Stimulated activated naive CD4-positive, alpha-beta T cell (primary cell): ENCODE measurements around the gene BTBD9.
A peak's percentile ranks its signal among the peaks of the same experiment; 100 is the strongest.

Experiments
- DNase-seq, 6 experiments: peaks; one replicate each; lab custom pipeline; 2025; lab: John Stamatoyannopoulos, UW

Gene BTBD9

DNA sequence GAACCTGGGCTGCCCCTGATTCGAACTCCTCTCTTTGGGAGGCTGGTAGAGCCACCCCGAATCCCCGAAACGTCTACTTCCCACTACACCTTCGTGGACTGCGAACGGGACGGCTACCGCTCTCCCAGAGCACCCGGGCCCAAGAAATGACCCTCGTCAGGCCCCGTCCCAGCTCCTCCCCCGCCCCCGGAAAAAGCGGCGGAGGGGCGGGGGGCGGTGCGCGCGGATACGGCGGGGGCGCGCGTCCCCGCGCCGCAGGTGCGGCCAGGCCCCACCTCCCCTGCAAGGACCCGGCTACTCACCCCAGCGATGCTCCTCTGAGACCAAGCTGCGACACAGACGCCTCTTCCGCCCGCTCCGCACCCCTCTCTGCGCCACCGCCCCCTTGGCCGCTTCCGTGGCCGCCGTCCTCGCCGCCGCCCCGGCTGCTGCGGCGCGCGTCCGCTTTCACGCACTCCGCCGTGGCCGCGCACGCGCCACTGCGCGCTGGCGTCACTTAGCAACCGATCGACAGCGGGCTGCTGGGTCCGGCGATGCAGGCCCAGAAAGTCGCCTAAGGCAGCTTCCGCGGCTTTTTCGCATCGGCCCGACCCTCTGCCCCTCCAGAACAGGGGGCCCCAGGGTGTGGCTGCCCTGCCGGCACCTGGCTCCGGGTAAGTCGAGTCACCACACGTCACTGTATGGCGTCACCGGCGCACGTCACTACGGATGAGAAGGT is at the start of gene BTBD9:
Gene BTBD9 (minus strand): TSS at position 432 of the 718 bp plus-strand sequence.
- DNase-seq = peak; percentile 72 to 91 (median 82)

DNA sequence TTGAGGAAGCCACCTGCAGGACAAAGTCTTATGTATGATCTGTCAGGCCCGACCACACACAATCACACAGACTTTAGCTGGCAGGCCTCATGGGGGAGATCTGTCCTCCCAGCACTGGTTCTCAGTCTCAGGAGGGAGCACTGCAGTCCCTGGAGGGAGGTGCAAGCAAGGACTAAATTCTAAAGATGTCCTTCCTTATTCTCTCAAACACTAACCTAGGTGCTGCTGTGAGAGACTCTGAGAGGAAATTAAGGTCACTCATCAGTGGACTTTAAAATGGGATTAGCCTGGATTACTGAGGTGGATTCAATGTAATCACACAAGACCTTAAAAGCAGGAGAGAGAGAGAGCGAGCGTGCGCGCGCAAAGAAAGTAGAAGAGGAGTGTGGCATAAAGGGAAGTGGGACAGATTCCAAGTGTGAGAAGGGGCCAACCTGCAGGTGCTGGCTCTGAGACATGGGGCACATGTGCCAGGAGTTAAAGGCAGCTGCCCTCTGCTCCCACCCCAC is 48.9 kb upstream of the BTBD9 start:
- no peak for DNase-seq

DNA sequence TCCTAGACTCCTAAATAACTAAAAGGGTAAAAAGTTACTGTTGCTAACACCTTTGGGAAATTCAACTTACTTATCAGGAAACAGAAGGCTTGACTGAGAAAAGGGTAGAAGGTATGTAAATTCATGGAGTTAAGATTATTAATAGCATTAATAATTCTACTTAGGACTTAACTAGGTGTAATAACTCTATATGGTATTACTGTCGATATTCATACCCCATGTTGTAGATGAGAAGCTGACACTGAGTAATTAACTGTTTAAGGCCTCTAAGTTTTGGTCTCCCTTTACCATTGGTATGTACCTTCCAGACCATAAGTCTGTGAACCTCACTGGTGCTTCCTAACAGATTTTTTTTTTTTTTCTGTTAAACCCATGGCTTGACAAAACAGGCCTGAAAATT is 47.8 kb upstream of the BTBD9 start:
- DNase-seq = no peak

DNA sequence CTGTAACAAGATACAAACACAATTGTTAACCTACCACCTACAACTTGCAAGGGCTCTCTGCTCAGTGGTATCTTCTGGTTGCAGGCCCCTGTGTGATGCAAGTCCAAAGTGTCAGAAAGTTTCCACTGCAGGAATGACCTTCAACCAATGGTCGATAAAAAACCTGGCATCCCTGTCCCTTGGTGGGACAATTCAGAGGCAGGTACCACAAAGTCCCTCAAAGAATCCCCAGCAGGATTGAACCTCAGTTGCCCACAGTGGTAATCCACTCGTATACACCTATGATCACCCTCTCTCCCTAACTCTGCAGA is 47.3 kb upstream of the BTBD9 start:
- DNase-seq = no peak

DNA sequence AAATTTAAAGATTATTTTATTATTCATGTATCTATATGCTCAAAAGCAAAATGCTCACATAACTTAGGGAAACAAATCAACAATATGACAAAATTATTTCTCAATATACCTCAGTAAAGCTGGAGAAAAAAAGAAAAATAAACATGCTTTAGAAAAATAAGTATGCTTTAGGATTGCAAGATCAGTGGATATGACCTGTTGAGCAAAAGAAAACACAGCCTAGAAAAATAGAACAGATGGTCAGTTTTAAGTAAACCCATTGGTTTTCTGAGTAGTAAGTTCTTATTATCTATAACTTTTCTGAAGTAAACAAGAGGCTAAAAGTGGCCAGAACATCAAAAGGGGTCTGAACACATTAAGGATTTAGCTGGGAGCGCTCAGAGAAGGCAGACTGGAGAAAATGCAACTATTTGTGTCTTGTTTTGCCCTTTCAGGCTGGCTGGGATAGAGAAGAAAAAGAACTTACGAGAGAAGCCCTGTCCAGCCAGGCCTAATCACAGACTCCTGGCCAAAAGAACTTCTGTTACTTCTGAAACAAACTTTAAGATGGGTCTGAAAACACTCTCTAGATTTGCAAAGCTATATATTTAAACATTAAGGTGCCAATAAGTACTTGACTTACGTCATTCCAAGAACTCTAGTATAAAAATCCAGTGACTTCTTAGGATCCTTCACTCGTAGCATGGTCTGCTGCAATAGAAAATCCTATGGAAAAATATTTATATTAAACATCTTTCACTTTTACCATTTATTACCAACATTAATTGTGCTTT is 46.7 kb upstream of the BTBD9 start:
- no peak for DNase-seq

DNA sequence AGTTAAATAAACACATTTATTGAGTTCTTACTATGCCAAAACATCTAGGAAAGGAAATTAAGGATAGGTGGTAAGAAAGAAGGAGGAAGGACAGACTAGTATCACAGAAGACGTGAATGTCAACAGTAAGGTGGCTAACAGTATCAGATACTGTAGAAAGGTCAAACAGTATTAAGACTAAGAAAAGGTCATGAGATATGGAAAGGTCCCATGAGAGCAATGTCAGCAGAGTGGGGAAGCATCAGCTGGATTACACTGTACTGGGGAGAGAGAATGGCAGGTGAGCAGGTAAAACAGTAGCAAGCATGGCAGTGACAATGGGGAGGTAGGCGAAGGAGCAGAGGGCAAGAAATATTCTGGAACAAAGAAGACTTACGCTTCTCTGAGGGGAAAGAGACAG is 45.2 kb upstream of the BTBD9 start:
- no peak for DNase-seq

DNA sequence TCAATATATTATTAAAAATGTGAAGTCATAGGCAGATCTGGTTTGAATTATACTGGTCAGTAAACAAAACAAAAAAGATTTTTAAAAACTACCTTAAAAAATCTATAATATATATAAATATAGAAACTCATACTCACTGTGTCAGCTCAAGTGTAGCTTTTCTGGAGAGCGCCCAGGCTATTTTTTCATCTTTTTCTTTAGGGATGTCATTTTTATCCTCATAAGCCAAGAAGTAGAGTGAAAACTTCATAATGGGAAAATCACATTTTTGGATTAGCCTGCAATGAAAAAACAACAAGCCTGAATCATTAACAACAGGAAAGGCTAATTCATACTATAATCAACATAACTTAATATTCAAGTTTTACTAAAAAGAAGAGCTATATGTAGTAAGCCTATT is 44.5 kb upstream of the BTBD9 start:
- no peak for DNase-seq

DNA sequence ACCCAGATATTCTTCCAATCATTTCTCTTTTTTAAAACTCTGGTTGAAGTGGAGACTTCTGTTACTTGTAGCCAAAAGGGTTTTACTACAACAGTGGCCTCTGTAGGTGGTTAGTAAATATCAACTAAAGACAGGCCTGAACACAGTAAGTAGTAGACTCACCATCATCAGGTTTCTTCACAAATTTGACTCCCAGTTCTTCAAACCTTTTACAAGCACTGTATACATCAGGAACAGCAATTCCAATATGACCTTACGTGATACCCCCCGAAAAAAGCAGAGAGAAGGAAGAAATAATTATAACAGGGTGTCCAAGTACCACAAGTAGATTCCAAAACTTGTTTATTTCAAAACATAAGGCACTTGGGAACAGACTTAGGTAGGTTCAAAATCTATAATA is 42.1 kb upstream of the BTBD9 start:
- DNase-seq = no peak

DNA sequence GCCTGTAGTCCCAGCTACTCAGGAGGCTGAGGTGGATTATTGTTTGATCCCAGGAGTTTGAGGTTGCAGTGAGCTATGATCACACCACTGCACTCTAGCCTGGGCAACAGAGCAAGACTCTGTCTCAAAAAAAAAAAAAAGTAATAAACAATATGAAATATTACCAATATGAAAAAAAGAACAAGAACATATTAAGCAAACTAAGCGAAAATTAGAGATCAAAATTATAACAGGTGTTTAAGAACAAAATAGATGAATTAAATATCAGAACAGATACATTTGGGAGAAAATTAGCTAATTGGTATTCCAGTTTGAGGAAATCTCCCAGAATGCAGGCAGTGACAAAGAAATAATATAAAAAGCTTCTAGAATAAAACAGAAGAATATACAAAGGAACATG is 39.9 kb upstream of the BTBD9 start:
- no peak for DNase-seq

DNA sequence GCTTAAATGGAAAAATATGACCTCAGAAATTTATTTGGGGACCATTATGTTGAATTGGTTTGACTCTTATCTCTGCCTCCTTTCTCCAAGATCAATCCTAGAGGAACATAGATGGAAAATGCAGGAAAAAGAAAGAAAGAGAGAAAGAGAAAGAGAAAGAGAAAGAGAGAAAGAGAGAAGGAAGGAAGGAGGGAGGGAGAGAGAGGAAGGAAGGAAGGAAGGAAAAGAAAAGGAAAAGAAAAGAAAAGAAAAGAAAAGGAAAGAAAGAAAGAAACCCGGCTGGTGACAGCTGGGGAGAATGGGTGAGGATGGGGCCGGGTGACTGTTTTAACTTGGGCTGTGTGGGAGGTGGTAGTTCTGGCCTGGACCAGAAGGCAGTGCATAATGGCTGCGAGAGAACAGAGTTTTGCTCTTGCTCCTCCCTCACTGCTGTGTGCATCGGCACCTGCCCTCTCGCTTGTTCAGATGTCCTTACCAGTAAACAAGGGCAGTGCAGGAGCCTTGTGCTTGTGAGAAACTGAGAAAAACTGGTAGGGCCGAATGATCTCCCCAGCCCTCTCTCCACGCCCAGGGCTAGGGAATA is 38.5 kb upstream of the BTBD9 start:
- no peak for DNase-seq

DNA sequence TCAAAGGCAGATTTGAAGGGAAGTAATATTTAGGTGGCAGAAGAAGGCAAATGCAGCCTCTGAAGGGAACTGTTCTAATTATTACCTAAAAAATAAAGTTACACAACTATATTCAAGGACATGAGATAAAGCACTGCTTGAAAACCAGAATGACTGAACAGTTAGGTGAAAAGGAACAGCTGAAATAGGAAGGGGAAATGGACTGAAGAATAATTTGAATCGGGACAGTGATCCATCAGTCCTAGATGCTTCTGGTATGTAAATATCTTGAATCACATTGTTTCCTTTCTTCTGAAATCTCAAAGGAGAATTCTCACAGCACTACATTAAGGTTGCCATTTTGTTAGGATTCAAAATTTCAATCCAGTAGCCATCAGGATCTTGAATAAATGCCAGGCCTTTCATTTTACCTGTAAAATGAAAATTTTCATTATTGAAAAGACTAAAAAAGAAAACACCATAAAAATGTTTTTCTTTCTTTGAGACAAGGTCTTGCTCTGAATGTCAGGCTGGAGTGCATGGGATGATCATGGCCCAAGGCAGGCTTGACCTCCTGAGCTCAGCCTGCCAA is 37.3 kb upstream of the BTBD9 start:
- DNase-seq = no peak

DNA sequence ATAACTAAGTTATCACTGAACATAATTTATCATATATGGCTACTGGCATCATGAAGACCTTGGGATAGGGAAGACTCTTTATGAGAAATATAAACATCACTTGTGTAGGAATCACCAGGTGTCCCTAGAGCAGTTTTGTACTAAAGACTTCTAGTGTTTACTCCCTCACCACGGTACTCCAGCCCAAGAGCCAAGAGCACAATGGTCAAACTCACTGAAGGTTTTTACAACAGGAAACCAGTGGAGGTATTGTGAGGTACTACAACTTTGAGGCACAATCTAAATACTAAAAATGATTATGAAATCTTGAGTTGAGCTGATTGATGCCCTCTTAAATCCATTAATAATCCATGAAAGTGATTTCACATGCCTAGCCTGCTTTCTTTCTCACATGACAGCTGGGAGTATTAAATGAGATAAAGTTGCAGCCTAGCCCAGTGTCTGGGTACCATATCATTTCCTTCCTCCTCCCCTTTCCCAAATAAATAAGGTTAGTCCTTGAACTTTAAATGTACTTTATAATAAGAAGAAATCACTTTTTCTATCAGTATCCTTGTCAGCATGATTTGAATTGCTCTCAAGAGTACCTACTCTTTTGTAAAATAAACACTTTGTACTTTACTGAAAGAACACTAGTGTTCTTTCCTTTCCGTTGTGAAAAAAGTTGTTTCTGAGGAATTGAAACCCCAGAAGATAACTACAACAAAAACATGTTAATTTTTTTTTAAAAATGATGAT is 36.7 kb upstream of the BTBD9 start:
- no peak for DNase-seq

DNA sequence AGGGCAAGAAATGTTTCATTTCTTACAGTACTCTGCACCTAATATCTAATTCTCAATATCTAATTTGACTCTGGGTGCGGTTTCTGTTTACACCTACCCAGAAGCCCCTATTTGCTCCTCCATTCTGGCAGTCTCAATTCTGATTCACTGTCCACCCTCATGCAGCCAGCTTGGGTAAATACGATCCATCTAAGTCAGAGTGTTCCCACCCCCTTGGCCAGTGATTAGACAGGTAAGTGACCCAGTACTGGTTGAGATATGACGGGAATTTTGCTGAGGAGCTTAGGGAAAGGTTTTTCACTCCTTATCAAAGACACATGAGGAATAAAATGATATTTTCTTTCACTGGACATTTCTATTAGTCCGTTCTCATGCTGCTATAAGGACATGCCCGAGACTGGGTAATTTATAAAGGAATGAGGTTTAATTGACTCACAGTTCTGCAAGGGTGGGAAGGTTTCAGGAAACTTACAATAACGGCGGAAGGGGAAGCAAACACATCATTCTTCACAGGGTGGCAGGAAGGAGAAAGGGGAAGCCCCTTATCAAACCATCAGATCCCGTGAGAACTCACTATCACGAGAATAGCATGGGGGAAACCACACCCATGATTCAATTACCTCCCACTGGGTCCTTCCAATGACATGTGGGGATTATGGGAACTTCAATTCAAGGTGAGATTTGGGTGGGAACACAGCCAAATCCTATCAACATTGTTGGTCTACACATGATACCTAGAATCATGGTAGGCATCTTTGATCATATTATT is 33.9 kb upstream of the BTBD9 start:
- DNase-seq = no peak

DNA sequence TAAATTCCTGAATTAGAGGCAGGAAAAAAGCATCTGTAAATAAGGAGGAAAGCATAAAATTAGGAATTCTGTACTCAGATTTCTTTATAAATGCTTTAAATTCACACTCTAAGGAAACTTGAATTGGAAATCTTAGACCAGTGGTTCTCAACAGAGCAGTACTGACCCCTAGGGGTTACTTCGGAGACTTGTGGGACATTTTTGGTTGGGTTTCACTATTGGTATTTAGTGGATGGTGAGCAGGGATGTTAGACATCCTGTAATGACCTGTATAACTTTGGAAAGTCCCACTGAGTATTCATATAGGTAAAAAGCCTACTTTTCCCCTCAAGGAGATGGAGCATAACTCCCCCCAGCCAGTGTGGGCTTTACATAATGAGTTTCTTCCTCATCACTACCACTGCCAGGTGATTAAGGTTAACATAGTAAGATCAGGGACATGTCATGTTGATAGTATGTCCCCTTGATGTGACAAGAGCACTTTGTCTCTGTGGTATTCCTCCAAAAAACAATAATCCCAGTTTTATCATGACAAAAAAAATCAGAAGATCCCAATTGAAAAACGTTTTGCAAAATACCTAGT is 32.2 kb upstream of the BTBD9 start:
- peak in 3 of 6 experiments; percentile 7 to 30 (median 30) for DNase-seq

DNA sequence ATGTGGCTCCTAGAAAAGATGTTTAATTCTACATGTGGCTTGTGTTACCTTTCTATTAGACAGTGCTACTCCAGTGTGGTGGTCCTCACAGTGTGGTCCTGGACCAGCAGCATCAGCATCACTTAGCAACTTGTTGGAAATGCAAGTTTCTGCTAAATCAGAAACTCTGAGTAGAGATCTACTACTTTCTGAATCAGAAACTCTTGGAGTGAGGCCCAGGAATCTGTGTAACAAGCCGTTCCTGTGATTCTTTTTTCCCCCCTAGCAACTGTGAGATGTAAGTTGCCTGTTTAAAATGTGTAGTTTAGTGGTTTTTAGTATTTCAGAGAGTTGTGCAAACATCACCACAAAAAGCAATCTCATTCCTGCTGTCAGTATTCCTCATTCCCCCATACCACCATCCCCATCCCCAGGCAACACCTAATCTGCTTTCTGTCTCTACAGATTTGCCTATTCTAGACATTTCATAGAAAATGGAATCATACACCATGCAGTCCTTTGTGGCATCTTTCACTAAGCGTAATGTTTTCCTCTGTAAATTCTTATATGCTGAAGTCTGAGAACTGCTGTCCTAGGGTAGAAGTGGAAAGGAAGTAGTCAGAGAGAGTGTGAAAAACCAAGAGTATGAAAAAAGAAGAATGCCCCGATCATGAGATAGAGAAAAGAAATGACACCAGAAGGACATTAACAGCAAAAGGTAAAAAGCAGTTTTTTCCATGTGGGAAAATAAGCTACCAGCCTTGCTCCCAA is 18.9 kb upstream of the BTBD9 start:
- no peak for DNase-seq

DNA sequence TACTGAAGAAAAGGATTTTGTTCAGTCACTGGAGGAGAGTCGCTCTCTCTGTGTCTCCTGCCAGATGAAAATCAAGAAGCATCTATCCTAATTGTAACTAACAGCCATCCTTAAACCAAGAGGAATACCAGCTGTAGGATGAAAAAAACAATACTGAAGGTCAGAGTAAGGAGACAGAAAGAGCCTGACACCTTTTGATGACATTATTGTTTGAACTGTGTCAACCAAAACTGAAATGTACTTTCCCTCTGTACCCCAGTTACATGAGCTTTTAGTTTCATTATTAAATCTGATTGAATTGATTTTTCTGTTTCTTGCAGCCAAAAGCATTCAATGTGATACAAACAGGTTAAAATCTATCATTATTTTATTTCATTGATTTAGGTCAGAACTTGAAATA is 17.2 kb upstream of the BTBD9 start:
- no peak for DNase-seq

DNA sequence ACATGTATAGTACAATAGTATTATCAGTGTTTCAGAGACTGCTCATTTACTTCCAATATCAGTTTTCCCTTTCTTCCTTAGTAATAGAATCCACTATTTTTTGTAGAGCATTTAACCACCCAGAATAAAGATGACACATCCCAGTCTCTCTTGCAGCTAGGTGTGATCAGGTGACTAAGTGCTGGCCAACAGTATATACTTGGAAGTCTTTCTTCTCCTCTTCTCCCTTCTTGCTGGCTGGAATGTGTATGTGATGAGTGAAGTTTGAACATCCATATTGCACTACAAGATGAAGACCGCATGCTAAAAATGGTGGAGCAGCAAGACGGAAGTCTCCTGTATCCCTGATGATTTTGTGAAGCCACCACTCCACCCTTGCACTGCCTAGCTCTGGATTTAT is 14.5 kb upstream of the BTBD9 start:
- DNase-seq = no peak

DNA sequence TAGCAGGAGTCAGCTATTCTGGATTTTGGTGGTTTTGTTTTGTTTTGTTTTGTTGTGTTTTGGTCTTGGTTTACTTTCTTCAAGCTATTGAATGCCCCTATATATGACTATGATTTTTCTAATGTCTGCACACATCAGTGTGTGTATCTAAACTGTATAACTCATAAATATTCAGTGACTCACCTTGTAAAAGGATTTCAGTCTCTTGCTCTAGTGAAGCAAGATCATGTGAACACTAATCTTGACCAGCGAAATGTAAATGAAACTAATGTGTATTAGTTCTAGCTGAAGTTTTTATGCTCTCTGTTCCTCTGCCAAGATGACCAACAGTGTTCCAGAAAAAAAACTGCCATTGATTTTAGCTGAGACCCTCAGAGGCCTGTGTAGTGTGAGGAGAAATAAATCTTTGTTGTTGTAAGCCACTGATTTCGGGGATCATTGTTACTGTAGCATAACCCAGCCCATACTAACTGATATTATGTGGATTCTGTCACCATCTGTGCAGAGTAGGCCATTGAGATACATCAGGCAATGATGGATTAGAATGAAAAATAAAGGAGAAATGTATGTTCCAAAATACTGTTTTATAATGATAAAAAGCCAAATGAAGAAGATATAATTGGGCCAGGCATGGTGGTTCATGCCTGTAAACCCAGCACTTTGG is 11.5 kb upstream of the BTBD9 start:
- DNase-seq = no peak

DNA sequence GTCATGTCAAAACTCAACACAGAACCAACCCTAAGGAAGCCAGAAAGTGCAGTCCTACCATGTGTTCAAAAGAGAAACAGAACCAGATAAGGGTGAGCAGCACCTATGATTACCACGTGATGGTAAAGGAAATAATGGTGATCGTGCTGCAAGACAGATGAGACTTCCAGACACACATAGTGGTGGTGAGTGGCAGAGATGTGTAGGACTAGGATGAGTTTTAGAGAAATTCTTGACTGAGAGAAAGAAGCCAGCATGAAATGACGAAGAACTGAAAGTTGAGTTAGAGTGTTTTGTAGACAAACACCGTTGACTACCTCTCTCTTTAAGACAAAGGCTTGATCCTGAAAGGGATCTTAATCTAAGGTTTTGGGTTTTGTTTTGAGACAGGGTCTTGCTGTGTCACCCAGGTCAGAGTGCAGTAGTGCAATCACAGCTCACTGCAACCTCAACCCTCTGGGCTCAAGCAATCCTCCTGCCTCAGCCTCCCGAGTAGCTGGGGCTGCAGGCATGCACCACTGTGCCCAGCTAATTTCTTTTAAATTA is 10.6 kb upstream of the BTBD9 start:
- no peak for DNase-seq
